NCI-H1436 treated with DMSO at 0.1 percent for 48 hours (cell line): ENCODE measurements around the gene MEG3.

Experiments
- DNase-seq: peaks from one replicate; lab custom pipeline; 2025; lab: John Stamatoyannopoulos, UW

Gene MEG3

GRCh38 chr14:100825713-100826331, at the start of gene MEG3:
Gene MEG3 (plus strand): TSS chr14:100826118.
- DNase-seq, result no peak

DNA sequence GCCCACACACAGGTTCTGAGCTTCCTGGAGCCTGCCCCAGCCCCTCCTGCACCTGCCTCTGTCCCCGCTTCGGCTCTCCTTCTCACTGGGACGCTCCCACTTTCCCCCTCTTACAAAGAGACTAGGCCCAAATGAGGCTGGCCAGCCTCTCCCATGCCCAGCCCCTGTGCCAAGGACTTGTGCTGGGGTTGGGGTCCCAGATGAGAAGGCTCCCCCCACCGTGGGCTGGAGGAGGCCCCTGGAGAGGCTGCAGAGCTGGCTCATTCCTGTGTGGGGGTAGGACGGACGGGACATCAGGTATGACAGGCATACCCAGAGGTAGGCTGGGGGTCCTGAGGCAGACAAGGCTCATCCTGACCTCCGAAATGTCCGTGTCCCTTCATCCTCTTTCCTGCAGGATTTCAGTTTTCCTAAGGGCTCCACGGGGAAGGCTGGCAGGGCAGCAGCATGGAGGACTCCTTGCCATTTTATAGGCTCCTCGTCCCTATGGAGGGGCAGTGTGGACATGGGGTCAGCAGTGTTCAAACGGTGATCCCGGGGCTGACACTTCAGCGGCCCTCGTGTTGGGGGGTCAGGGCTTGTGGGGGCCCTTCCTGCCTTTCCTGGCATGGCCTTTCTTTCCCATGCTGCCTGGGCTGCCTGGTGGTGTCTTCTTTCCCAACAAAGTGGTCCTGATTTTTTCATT, 49.1 kb upstream of the MEG3 start:
- no peak for DNase-seq

- DNase-seq, result no peak
Observed at GRCh38 chr14:100777366-100777817, 48.5 kb upstream of the MEG3 start.

DNA sequence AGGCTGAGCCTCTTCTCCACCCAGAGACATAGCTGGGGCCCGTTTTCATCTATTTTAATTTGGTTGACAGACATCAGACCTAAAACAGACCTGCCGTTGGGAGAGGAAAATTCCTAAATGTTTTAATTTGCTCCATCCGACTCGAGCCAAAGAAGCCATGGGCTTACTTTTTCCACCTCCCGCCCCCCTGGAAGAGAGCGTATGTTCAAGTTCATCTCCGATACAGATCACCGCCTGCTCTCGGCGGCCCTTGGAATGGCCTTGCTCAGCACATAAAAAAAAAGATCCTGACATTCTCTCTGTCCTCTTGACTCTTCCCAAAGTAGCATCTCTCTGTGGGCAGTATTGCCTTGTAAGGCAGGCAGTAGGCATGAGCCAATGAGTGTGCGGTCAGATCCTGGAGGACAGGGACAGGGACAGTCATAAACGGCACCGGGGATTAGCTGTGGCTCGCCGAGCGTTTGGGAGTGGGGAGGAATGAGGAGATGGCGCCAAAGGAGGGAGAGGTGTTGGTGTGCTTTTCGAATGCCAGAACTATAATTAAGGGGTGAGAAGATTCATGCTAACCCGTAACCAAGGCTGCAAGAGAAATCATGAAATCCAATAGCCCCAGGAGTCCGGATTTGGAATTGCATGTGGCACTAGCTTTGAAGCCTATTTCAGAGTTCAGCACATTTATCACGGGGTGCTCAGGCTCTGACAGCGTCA, 47.9 kb upstream of the MEG3 start:
- DNase-seq, result no peak

DNA sequence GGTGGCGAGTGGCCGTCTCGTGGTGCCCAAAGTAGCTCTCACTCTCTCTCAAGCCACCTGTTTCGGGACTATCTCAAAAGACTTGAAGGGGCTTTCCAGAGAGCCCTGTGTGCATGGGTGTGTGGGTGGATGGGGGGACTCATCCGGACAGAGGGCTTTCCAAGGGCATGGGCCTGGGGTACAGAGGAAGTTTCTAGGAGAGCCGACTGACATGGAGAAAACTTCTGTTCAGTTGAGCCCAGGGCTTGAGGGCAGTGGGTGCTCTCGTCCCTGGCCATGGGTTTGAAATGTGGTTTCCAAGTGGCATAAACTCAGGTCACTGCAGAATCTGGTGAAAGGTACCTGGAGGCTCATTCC, 47.4 kb upstream of the MEG3 start:
- DNase-seq, result no peak

- no peak for DNase-seq
Observed at GRCh38 chr14:100778951-100779690, 46.8 kb upstream of the MEG3 start.

- no peak for DNase-seq
Observed at GRCh38 chr14:100779691-100780080, 46.2 kb upstream of the MEG3 start.

DNA sequence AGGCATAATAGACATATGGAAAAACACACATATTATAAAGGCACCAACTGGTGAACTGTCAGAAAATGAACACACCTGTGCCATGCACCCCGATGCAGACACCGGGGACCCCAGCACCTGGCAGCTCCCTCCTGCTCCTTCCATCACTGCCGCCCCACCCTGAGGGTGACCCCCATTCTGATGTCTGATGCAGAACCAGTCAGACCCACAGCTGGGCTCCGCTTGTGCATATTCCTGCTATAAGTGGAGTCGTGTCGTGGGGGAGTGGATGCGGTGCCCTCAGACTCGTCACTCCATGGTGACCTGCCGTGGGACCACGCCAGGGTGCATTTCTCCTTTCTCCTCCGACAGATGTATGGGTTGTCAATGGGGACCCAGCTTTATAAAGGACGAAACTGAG, 45.7 kb upstream of the MEG3 start:
- no peak for DNase-seq

DNA sequence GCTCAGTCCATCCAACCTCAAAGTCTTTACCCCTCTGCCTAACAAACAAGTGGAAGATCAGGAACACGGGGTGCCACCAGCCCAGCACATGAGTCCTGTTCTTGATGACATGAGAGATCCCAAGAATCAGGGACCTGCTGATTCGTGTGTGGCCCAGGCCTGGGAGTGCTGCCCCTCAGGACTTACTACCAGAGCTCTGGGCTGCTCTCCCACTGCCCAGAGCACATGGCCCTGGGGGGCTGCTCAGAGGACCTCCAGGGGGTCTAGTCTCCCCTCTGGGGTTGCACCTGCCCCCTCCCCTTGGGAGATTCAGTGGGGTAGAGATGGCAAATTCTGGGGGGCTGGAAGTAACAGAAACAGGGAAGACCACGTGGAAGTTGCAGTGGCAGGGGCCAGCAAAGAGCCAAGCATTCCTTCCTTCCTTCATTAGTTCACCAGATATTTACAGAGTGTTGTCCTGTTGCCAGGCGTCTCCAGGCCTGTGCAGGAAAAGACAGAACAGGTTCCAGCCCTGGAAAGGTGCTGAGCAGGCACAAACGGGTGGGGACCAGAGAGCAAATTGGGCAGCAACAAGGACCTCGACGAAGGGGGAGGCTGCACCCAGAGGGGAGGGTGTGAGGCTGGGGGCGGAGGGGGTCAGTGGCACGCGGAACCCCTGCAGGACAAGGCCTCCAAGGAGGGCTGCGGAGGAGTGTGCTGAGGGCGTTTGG, 45.1 kb upstream of the MEG3 start:
- DNase-seq, result no peak

DNA sequence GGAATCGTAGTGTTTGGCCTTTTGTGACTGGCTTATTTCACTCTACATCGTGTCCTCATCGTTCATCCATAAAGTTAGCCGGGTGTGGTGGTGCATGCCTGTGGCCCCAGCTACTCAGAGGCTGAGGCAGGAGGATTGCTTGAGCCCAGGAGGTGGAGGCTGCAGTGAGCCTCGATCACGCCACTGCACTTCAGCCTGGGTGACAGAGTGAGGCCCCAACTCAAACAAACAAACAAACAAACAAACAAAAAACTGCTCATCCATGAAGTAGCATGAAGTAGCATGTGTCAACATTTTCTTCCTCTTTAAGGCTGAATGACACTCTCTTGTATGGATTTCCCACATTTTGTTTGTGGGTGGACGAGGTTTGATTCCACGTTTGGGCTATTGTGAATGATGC, 44.0 kb upstream of the MEG3 start:
- no peak for DNase-seq

GRCh38 chr14:100782516-100783320, 43.2 kb upstream of the MEG3 start:
- DNase-seq, result peak; percentile 79

- peak; percentile 76 for DNase-seq
Observed at GRCh38 chr14:100783630-100784370, 42.1 kb upstream of the MEG3 start.

DNA sequence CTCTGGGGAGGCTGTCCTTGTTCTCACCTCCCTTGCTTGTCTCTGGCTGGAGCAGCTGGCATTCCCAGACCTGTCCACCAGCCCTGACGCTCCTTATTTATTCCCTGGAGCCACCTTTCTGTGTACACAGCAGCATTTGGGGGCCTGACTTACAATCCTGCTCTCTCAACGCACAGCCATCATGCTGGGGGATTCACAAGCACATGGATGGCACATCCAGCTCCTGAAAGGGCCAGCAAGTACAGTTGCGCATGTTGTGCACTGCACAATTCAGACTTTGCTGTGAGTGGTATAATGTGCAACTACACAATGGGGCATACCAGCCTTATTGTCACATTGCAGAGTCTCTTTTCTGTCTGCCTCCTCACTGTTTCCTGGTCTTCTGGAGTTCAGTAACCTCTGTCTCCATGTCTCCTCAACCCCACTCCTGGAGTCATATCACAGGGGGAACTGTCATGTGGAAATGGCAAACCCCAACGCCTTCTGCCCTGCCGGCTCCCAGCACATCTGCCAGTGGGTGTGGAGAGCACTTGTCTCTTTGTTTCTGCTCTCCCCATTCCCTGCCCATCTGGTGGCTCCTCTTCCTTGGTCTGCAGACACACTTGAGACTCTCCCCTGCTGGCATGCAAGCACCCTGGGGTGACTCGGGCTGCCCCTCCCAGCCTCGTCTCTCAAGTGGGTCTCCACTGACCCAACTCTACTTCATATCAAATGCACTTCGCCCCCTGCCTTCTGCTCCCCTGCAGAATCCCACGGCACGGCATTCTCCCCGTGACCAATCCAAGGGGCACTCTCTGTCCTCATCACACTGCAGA, 41.2 kb upstream of the MEG3 start:
- no peak for DNase-seq

- no peak for DNase-seq
Observed at GRCh38 chr14:100785338-100785615, 40.6 kb upstream of the MEG3 start.

GRCh38 chr14:100785626-100786025, 40.3 kb upstream of the MEG3 start:
- DNase-seq, result no peak

DNA sequence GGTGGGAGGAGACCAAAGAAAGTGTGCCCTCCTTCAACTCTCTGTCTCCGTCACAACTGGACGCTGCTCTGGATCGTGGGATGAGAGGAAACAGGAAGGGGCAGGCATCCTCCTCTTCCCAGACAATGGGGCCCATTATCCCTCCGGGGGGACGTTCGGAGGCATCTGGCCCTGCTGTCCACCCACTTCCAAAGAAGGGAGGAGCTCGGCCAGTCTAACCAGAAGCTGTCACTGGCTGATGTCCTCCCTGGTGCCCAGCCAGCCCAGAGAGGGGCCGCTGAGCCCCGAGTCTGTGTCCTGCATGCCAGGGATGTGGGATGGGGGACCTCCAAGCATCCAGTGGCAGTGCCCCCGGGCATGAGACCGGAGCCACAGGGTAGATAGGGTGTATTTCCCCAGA, 39.8 kb upstream of the MEG3 start:
- no peak for DNase-seq

GRCh38 chr14:100786576-100787219, 39.2 kb upstream of the MEG3 start:
- no peak for DNase-seq

DNA sequence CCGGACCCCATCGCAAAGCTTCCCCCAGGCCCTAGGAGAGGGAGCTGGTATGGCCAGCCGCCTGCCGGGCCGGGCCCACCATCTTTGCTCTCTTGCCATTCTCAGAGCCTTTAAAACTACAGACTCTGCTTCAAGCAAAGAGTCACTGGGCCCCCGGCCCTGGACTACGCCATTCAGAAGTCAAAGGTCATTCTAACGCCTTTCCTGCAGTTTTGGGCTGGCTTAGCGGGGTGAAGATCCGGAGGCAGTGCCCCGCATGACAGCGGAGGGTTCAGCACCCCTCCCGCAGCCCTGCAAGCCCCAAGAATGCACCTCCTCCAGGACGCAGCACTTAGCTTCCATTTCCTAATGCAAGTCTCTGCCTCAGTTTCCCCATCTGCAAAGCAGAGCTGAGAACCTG, 38.3 kb upstream of the MEG3 start:
- DNase-seq, result no peak

- DNase-seq, result no peak
Observed at GRCh38 chr14:100788517-100788916, 37.4 kb upstream of the MEG3 start.
